ENCODE results near the gene ARL13A.

- no peak for TF ChIP-seq SNAI2 (CRISPR knock-in tag; IDR thresholded peaks at IDR 0.05)
- TF ChIP-seq, protein P1, sequence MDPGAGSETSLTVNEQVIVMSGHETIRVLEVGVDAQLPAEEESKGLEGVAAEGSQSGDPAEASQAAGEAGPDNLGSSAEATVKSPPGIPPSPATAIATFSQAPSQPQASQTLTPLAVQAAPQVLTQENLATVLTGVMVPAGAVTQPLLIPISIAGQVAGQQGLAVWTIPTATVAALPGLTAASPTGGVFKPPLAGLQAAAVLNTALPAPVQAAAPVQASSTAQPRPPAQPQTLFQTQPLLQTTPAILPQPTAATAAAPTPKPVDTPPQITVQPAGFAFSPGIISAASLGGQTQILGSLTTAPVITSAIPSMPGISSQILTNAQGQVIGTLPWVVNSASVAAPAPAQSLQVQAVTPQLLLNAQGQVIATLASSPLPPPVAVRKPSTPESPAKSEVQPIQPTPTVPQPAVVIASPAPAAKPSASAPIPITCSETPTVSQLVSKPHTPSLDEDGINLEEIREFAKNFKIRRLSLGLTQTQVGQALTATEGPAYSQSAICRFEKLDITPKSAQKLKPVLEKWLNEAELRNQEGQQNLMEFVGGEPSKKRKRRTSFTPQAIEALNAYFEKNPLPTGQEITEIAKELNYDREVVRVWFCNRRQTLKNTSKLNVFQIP (CRISPR knock-in tag; IDR thresholded peaks at IDR 0.05; ENCODE audit: borderline replicate concordance, low read depth), result no peak
- TF ChIP-seq CREB5 (CRISPR knock-in tag; IDR thresholded peaks at IDR 0.05; ENCODE audit: low read depth), result no peak
- TF ChIP-seq TCF4 (CRISPR knock-in tag; IDR thresholded peaks at IDR 0.05; ENCODE audit: borderline replicate concordance), result no peak
- TF ChIP-seq BACH2 (CRISPR knock-in tag; IDR thresholded peaks at IDR 0.05; ENCODE audit: borderline replicate concordance), result no peak
- no peak for TF ChIP-seq ZFP3 (CRISPR knock-in tag; IDR thresholded peaks at IDR 0.05)
- no peak for TF ChIP-seq OSR1 (CRISPR knock-in tag; IDR thresholded peaks at IDR 0.05)
- no peak for TF ChIP-seq TOX (CRISPR knock-in tag; IDR thresholded peaks at IDR 0.05; ENCODE audit: borderline replicate concordance)
- TF ChIP-seq ARNTL (CRISPR knock-in tag; IDR thresholded peaks at IDR 0.05; ENCODE audit: borderline replicate concordance, low read depth), result no peak
- no peak for TF ChIP-seq ISL1 (CRISPR knock-in tag; IDR thresholded peaks at IDR 0.05)
Observed at GRCh38 chrX:100969408-100969807, at the start of gene ARL13A.
